Stomach (tissue), 4 donors: ENCODE results near the gene C22orf15.

Experiments
- CTCF ChIP-seq, 7 experiments: fragments of 450-650 bp in 4 of 7; fragments of 200-600 bp in 3 of 7; sonication (generic) in 3 of 7; IDR thresholded peaks; one replicate each; pipeline ENCODE4 v1.5.1; 2016 to 2019; ENCODE audit warnings: antibody characterized with exemption in 7 of 7, control low read depth in 2 of 7, mild to moderate bottlenecking in 1 of 7
- EP300 ChIP-seq: sonication (generic); formaldehyde crosslinking; IDR thresholded peaks from one replicate; pipeline ENCODE4 v1.6.1; 2017; ENCODE audit warnings: antibody characterized with exemption
- POLR2A ChIP-seq, 4 donors: fragments of 450-650 bp; IDR thresholded peaks; one replicate each; pipeline ENCODE4 v1.6.1; 2016; ENCODE audit warnings: antibody characterized with exemption in 4 of 4, control low read depth in 2 of 4, mild to moderate bottlenecking in 1 of 4, moderate library complexity in 1 of 4
- POLR2AphosphoS5 ChIP-seq, 3 donors: sonication (generic); formaldehyde crosslinking; IDR thresholded peaks; one replicate each; pipeline ENCODE4 v1.6.1; 2016; ENCODE audit warnings: antibody characterized with exemption in 3 of 3

GRCh38 chr22:23790819-23791737 lies 28.3 kb downstream of the C22orf15 start:
- no peak for TF ChIP-seq CTCF (IDR thresholded peaks at IDR 0.05)
- TF ChIP-seq POLR2AphosphoS5 (IDR thresholded peaks at IDR 0.05) = no peak
- no peak for TF ChIP-seq EP300
- no peak for TF ChIP-seq POLR2A (IDR thresholded peaks at IDR 0.05)
